ENCODE results near the gene GRPEL1.

DNA sequence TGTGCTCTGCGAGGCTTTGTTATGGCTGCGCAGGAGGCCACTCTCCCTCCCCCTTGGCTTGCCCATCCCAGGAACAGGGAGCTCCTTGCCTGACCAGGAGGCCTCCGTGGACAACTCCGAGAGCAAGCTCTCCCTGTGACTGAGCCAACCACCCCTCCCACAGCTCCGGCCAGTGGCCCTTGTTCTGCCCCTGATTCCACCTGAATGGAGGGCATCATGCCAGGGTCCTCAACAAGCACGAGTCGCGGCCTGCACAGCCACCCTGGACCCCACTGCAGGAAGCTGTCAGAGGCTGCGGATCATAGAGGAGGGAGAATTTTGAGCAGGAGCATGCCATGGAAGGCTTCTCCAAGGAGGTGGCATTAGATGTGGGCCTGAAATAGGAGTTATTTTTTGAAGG lies 44.8 kb upstream of the GRPEL1 start:
- TF ChIP-seq, protein P1, sequence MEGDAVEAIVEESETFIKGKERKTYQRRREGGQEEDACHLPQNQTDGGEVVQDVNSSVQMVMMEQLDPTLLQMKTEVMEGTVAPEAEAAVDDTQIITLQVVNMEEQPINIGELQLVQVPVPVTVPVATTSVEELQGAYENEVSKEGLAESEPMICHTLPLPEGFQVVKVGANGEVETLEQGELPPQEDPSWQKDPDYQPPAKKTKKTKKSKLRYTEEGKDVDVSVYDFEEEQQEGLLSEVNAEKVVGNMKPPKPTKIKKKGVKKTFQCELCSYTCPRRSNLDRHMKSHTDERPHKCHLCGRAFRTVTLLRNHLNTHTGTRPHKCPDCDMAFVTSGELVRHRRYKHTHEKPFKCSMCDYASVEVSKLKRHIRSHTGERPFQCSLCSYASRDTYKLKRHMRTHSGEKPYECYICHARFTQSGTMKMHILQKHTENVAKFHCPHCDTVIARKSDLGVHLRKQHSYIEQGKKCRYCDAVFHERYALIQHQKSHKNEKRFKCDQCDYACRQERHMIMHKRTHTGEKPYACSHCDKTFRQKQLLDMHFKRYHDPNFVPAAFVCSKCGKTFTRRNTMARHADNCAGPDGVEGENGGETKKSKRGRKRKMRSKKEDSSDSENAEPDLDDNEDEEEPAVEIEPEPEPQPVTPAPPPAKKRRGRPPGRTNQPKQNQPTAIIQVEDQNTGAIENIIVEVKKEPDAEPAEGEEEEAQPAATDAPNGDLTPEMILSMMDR (IDR thresholded peaks at IDR 0.05): no peak
- no peak for TF ChIP-seq POLR2A (IDR thresholded peaks at IDR 0.05)
